ENCODE measurements around the gene PPP1R1C.

DNA sequence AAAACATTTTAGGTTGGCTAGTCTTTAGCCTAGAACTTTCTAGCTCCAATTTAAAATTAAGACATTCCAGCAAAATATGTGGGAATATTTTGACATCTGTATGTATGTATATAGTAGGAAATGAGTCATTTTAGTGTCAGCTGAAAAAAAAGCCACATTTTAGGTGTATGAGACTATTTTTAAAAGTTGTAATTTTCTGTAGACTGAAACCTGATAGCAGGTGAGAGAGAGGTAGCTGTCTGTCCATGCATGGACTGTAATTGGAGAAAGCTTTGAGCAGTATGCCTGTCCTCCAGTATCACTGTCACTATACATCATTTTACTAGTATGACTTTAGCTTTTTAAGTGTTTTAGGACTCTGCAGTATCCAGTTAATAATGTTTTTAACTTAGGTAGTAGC is 26.1 kb upstream of the PPP1R1C start:
- TF ChIP-seq, protein P1, sequence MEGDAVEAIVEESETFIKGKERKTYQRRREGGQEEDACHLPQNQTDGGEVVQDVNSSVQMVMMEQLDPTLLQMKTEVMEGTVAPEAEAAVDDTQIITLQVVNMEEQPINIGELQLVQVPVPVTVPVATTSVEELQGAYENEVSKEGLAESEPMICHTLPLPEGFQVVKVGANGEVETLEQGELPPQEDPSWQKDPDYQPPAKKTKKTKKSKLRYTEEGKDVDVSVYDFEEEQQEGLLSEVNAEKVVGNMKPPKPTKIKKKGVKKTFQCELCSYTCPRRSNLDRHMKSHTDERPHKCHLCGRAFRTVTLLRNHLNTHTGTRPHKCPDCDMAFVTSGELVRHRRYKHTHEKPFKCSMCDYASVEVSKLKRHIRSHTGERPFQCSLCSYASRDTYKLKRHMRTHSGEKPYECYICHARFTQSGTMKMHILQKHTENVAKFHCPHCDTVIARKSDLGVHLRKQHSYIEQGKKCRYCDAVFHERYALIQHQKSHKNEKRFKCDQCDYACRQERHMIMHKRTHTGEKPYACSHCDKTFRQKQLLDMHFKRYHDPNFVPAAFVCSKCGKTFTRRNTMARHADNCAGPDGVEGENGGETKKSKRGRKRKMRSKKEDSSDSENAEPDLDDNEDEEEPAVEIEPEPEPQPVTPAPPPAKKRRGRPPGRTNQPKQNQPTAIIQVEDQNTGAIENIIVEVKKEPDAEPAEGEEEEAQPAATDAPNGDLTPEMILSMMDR (IDR thresholded peaks at IDR 0.05; ENCODE audit: poor library complexity, severe bottlenecking): no peak
- TF ChIP-seq POLR2AphosphoS5 (IDR thresholded peaks at IDR 0.05) (no peak), EZH2 (IDR thresholded peaks at IDR 0.05; ENCODE audit: borderline replicate concordance, insufficient read depth, low read length, poor library complexity, severe bottlenecking) (no peak)

All from neural cell (in vitro differentiated cells).